GM19328 (cell line): ENCODE measurements around the gene SEPTIN10.
"Not testable (repeated sequence)": the region's sequence is repeated elsewhere in the genome, so short reads cannot be mapped to it uniquely, and the experiment has no call there.

Experiments used
- ATAC-seq: cut with Tn5 transposase; IDR thresholded peaks from one replicate; pipeline ENCODE4 v1.9.1; 2021; ENCODE audit warnings: mild to moderate bottlenecking, moderate library complexity; ENCODE audit not compliant: unreplicated experiment

The SEPTIN10 gene

GRCh38 chr2:109613922-109614714, at the start of gene SEPTIN10, which contains the start of gene SOWAHC:
Gene SEPTIN10, minus strand, starts transcription at chr2:109613966. Its CDS starts 139 bp downstream, at chr2:109613827.
Gene SOWAHC, plus strand, starts transcription at chr2:109614364. Its CDS starts 126 bp downstream, at chr2:109614490.
- no peak for ATAC-seq

GRCh38 chr2:109662889-109663288, 49.1 kb upstream of the SEPTIN10 start:
- ATAC-seq, result no peak

DNA sequence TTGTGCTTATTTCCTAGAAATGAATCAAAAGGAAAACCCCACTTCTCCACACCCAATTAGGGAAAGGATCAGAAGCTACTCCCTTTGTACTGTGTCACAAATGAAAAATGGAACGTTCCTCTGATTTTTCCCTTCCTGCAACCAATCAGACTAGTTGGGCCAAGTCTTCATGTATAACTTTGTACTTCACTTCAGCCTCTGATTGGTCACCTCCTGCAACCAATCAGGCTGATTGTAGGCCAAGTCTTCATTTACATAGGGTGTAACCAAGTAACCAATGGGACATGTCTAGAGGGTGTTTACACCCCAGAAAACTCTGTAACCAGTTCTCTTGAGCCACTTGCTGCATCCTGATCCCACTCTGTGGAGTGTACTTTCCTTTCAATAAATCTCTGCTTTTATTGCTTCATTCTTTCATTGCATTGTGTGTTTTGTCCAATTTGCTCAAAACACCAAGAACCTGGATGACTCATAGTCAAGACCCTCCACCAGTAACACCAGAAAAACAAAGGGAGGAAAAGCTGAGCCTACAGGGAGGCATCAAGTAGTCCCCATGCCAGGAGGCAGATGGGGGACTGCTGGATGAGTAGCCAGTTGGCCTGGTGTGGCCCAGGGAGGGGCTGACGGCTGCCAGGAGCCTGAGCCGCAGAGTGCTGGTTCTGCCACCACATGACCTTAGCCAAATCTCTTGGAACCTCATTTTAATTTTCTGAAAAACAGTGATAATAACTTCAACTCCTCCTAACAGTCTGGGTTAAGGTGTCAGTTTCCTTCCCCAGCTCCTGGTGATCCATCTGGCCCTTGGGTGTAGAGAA, 46.5 kb upstream of the SEPTIN10 start:
- no peak for ATAC-seq

- no peak for ATAC-seq
These were observed 45.8 kb upstream of the SEPTIN10 start for GRCh38 chr2:109659396-109660045.

GRCh38 chr2:109655287-109655686, 41.5 kb upstream of the SEPTIN10 start:
- no peak for ATAC-seq

DNA sequence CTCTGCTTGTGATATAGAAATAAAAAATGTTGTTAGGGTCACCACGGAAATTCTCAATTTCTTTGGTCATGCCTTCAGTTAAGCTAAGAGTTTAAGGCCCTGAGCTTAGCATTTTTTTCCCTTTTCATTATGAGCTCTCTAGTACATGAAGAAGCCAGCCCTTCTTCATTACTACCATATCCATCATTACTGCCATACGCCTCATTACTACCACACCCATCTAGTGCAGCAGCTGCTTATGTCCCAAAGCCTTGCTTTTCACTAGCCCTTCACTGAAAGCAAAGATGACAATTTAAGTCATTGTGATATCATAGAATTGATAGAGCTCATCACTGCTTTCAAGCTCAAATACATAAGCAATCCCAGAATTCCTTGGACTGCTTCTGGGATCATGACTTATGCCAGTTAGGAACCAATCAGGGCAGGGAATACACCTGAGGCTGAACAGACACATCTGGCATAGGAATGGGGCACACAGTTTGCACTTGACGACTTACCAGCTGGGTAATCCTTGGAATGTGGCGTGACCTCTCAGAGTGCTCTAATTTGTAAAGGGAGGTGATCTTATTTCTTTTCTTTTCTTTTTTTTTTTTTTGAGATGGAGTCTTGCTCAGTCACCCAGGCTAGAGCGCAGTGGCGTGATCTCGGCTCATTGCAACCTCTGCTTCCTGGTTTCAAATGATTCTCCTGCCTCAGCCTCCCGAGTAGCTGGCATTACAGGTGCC, 40.7 kb upstream of the SEPTIN10 start:
- ATAC-seq, result no peak

- ATAC-seq, result no peak
These were observed 36.2 kb upstream of the SEPTIN10 start for GRCh38 chr2:109649736-109650695.

DNA sequence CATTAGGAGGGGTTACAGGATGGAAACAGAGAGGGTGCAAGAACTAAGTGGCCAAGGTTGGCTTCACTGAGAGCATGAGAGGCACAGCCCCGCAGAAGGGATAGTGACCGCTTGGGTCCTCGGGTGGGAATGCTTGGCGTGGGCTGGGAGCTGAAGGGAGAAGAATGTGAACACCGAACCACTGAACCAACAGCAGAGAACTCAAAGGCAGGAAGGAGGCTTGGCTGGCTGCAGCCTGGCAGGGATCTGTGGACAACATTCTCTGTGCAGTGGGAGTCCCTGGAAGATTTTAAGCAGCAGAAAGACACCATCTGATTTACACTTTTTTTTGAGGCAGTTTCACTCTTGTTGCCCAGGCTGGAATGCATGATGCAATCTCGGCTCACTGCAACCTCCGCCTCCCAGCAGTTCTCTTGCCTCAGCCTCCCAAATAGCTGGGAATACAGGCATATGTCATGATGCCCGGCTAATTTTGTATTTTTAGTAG, 34.3 kb upstream of the SEPTIN10 start:
- no peak for ATAC-seq

- ATAC-seq, result no peak
These were observed 33.9 kb upstream of the SEPTIN10 start for GRCh38 chr2:109647636-109648035.

DNA sequence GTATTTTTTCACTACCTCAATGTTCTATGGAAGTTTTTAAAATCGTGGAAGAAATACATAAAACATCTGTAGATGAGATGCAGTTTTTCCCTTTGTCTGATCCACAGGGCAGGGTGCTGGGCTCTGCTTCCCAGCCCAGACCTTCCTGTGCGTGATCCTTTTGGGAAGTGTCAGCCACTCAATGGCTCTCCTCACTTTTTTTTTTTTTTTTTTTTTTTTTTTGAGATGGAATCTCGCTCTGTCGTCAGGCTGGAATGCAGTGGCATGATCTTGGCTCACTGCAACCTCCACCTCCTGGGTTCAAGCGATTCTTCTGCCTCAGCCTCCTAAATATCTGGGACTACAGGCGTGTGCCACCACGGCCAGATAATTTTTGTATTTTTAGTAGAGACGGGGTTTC, 33.2 kb upstream of the SEPTIN10 start:
- no peak for ATAC-seq

GRCh38 chr2:109645412-109646184, 31.8 kb upstream of the SEPTIN10 start:
- ATAC-seq, result no peak

- ATAC-seq, result no peak
These were observed 31.0 kb upstream of the SEPTIN10 start for GRCh38 chr2:109644571-109645275.

DNA sequence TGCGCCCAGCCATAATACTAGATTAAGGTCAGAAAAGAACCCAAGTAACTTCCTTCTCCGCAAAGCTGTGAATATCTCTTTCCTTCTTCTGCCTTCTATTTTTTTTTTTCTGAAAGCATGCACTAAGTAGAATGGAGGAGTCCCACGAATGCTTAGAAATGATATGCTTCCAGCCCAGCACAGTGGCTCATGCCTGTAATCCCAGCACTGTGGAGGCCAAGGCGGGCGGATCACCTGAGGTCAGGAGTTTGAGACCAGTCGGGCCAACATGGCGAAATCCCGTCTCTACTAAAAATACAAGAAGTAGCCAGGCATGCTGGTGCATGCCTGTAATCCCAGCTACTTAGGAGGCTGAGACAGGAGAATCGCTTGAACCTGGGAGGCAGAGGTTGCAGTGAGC, 26.2 kb upstream of the SEPTIN10 start:
- not testable (repeated sequence) for ATAC-seq

DNA sequence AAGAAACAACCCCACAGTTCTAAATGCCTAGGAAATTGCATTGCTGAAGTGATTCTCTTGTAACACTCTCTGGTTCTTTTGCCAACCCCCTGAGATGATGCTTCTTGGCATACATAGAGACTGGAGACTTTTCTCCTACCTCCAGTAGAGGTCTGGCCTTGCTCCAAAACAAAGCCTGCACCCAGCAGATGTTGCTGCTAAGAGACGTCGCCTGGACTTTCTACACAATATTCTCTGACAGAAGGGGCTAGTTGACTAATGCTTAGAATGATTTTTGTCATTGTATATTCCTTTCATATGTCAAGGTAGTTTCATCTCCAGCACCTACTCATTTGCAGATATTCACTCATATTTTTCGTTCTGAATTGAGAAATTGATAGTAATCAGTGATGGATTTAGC, 25.0 kb upstream of the SEPTIN10 start:
- no peak for ATAC-seq

DNA sequence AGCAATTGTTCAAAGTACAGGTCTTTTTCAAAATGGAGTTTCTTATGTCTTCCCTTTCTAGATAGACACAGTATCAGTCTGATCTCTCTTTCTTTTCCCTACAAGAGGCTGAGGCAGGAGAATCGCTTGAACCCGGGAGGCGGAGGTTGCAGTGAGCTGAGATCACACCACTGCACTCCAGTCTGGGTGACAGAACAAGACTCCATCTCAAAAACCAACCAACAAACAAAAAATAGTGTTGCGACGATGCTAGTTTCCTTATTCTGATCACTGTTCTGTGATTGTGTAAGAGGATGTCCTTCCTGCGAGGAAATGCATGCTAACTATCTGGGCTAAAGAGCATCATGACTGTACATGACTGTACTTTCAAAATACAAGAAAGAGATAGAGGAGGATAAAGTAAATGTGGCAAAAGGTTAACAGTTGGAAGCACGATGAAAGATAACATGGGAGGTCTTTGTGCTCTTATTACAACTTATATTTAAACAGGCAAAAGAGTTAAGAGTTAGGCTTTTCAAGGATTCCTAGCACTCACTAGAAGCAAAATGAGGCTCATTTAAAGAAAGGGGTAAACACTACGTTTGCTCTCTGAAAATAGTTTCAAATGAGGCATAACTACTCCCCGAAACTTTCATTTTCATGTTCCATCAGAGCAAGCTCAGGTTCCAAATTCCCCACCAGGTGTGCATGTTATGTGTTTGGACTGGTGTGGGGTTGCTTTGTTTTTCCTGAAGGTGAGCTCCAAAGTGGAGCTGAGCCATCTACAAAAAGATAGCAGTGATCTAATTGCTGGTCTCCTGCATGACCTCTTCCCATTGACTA, 24.2 kb upstream of the SEPTIN10 start:
- peak; percentile 67 for ATAC-seq

GRCh38 chr2:109636317-109636716, 22.6 kb upstream of the SEPTIN10 start:
- no peak for ATAC-seq
